Hematopoietic multipotent progenitor cell treated with erythropoietin and hydrocortisone succinate and interleukin-3 and kit ligand, for 15 days (in vitro differentiated cells): ENCODE data around the gene TUFM.
"Not testable (repeated sequence)": the region's sequence is repeated elsewhere in the genome, so short reads cannot be mapped to it uniquely, and the experiment has no call there.

Source experiments
- DNase-seq: peaks from one replicate; pipeline ENCODE4 v3.0.0-alpha.2; 2015; ENCODE audit warnings: low spot score

TUFM gene

GRCh38 chr16:28838558-28838918 is 7.6 kb downstream of the TUFM start:
- DNase-seq, result no peak

GRCh38 chr16:28837672-28838557 is 8.2 kb downstream of the TUFM start:
- DNase-seq, result no peak

- no peak for DNase-seq
Measured at GRCh38 chr16:28836761-28837064, 9.4 kb downstream of the TUFM start.

- no peak for DNase-seq
Measured at GRCh38 chr16:28835864-28836760, 10.0 kb downstream of the TUFM start.

- DNase-seq, result no peak
Measured at GRCh38 chr16:28834873-28835863, 11.0 kb downstream of the TUFM start.

GRCh38 chr16:28834349-28834748 is 11.8 kb downstream of the TUFM start:
- no peak for DNase-seq

GRCh38 chr16:28830531-28830930 is 15.6 kb downstream of the TUFM start:
- no peak for DNase-seq

- DNase-seq, result no peak
Measured at GRCh38 chr16:28829747-28830146, 16.4 kb downstream of the TUFM start.

GRCh38 chr16:28826141-28826540 is 20.0 kb downstream of the TUFM start:
- no peak for DNase-seq

GRCh38 chr16:28824717-28824973 is 21.5 kb downstream of the TUFM start:
- no peak for DNase-seq

GRCh38 chr16:28823873-28824716 is 22.1 kb downstream of the TUFM start:
- DNase-seq, result peak; percentile 94

- DNase-seq, result no peak
Measured at GRCh38 chr16:28823291-28823872, 22.8 kb downstream of the TUFM start.

- DNase-seq, result peak; percentile 96
Measured at GRCh38 chr16:28822520-28823290, 23.4 kb downstream of the TUFM start, which contains the start of gene ATXN2L. Gene ATXN2L, plus strand, starts transcription at chr16:28822999. Its CDS starts 261 bp downstream, at chr16:28823260.

GRCh38 chr16:28821874-28822519 is 24.2 kb downstream of the TUFM start:
- peak; percentile 12 for DNase-seq

- not testable (repeated sequence) for DNase-seq
Measured at GRCh38 chr16:28820546-28820945, 25.6 kb downstream of the TUFM start.

- peak; percentile 82 for DNase-seq
Measured at GRCh38 chr16:28820016-28820415, 26.1 kb downstream of the TUFM start.

- not testable (repeated sequence) for DNase-seq
Measured at GRCh38 chr16:28807445-28808120, 38.6 kb downstream of the TUFM start.

GRCh38 chr16:28802235-28803019 is 43.7 kb downstream of the TUFM start:
- peak; percentile 77 for DNase-seq
